Urinary bladder (tissue), 4 donors: ENCODE results near the gene PDE4D. TPM values are rescaled to one million over a fixed set of nuclear protein-coding genes. Genes with fewer than 3 reads are reported as not detected.

ENCODE experiments used
- DNase-seq: peaks from one replicate; pipeline ENCODE4 v3.0.0-alpha.2; 2015; ENCODE audit errors: extremely low spot score
- H3K27ac ChIP-seq: one replicate; pipeline ENCODE4 v1.5.1; 2013; ENCODE audit warnings: low read depth, mild to moderate bottlenecking, moderate library complexity
- H3K36me3 ChIP-seq: one replicate; pipeline ENCODE4 v1.6.1; 2013; ENCODE audit warnings: mild to moderate bottlenecking, moderate library complexity; ENCODE audit not compliant: insufficient read depth
- H3K4me1 ChIP-seq: one replicate; pipeline ENCODE4 v1.6.1; 2013; ENCODE audit warnings: mild to moderate bottlenecking, moderate library complexity; ENCODE audit not compliant: insufficient read depth
- H3K4me3 ChIP-seq: one replicate; pipeline ENCODE4 v1.5.1; 2013; ENCODE audit warnings: low read depth, low read length
- WGBS: extraction: QIAGEN DNeasy Blood & Tissue Kit; methylation state at CpG from one replicate; pipeline ENCODE4 v1.1.7; 2013; 5-methylcytosine and 5-hydroxymethylcytosine counted together
- polyA plus RNA-seq: library from polyadenylated mRNA; stranded (reverse); fragments of 200-250 nt; gene quantifications from one replicate; pipeline ENCODE4 v1.2.3, GENCODE V29; 2013
- total RNA-seq: library from RNA; depleted of rRNA; stranded (reverse); fragments of >200 nt; gene quantifications from one replicate; pipeline ENCODE4 v1.2.3, GENCODE V29; 2014
- donor health status: healthy with polysubstance abuse.
- donor health status: healthy.

Gene PDE4D
- total and polyA plus RNA-seq, 2 donors = 27.3 to 253 TPM

- no peak for DNase-seq
- no peaks in the 10 kb centered on the region for H3K4me1 ChIP-seq
- H3K27ac ChIP-seq = no peak overlapping the region
- H3K36me3 ChIP-seq = no peaks in the 10 kb centered on the region
- WGBS = 93% methylated on average over 2 of the region's 2 CpGs
- no peak overlapping the region for H3K4me3 ChIP-seq
Observed at GRCh38 chr5:59098743-59099142, 794.8 kb downstream of the PDE4D start.

- H3K27ac ChIP-seq = no peak overlapping the region
- no peaks in the 10 kb centered on the region for H3K4me1 ChIP-seq
- H3K4me3 ChIP-seq = no peak overlapping the region
- no peaks in the 10 kb centered on the region for H3K36me3 ChIP-seq
- no peak for DNase-seq
Observed at GRCh38 chr5:59097712-59098111, 795.8 kb downstream of the PDE4D start.

- no peak overlapping the region for H3K27ac ChIP-seq
- WGBS = 26% methylated on average over 3 of the region's 3 CpGs
- no peak overlapping the region for H3K4me3 ChIP-seq
Observed at GRCh38 chr5:59097116-59097515, 796.4 kb downstream of the PDE4D start.

DNA sequence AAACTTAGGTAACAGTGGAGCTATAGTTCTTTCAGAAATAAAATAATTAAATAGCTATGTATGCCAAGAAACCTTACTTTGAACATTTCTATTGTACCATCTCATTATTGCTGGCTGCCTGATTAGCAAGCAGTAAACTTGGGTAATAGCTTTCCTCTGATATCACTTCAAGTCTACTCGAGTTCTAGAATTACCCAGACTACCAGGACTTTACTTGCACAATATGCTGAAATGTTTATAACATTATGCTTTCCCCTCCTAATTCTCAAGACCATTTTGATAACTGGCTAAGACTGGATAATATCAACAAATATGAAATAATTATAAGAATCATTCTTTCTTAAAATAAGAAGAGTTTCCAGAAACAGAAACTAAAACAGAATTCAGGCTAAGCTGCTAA, 798.0 kb downstream of the PDE4D start:
- DNase-seq = no peak
- Histone ChIP-seq H3K4me1 (no peaks in the 10 kb centered on the region), H3K27ac (no peak overlapping the region), H3K4me3 (no peak overlapping the region), H3K36me3 (no peaks in the 10 kb centered on the region)
- 22% methylated on average over 1 of the region's 1 CpG for WGBS

More at GRCh38 chr5:59097116-59097515, 796.4 kb downstream of the PDE4D start:
- Histone ChIP-seq H3K36me3 (no peaks in the 10 kb centered on the region), H3K4me1 (no peaks in the 10 kb centered on the region)
- DNase-seq = no peak

DNA sequence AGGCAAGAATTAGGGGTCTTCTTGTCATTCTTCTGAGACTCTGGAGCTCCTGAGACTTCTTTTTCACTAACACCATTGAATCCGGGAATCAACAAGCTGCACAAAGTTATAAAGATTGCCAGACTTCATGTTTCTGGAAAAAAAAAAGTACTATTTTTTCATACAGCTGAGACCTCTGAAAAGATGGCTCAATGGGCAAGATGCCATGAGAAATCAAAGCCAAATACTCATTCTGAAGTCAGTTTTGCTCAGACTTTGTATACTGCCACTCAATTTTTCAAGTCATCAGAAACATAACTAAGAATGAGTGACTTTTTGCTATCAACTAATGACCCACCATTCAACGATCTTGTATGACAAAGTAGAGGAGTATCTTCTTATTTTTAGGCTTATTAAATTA, 798.7 kb downstream of the PDE4D start:
- WGBS = 65% methylated on average over 2 of the region's 2 CpGs
- no peak for DNase-seq
- H3K36me3 ChIP-seq = no peaks in the 10 kb centered on the region
- no peaks in the 10 kb centered on the region for H3K4me1 ChIP-seq
- no peak overlapping the region for H3K4me3 ChIP-seq
- no peak overlapping the region for H3K27ac ChIP-seq

DNA sequence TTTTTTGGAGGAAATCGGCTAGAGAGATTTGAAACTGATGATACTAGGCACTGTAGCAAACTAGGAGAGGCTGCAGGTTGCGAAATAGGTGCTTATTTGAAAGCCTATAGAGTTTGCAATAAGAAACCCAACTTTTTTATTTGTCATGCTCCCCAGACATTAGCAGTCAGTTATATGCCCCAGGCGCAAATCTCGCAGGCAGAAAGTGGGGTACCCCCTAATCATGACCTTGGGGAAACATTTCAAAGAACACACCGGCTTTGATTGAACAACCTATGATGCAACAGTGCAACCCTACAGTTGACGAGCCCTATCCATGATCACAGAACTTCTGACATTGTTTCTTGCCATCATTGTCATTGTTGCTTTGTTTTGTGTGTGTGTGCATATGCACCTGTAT, 800.2 kb downstream of the PDE4D start:
- no peaks in the 10 kb centered on the region for H3K4me1 ChIP-seq
- peak overlapping the region; percentile 37 for H3K4me3 ChIP-seq
- 82% methylated on average over 6 of the region's 6 CpGs for WGBS
- no peaks in the 10 kb centered on the region for H3K36me3 ChIP-seq
- no peak for DNase-seq
- H3K27ac ChIP-seq = peak overlapping the region; percentile 5

GRCh38 chr5:59092758-59093157, 800.8 kb downstream of the PDE4D start:
- Histone ChIP-seq H3K4me1 (no peaks in the 10 kb centered on the region), H3K4me3 (peak overlapping the region; percentile 37), H3K27ac (peak overlapping the region; percentile 5), H3K36me3 (no peaks in the 10 kb centered on the region)
- no peak for DNase-seq
- WGBS = 45% methylated on average over 5 of the region's 5 CpGs

DNA sequence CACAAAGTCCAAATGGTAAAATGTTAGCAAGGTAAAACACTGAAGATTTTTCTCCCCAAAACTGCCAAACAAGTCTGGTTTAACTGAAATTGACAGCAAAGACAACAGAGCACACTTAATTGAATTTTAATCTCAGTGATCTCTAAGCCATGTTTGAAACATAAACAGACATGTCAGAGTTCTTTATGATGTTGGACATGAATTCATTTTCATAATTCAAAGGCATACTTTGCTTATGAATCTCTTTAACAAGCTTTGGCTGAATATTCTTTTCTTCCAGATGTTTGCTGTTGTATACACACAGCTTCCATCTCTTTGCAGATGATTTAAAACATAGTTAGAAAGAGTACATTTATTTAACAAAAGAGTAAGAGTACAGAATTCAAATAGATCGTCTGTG, 801.6 kb downstream of the PDE4D start:
- Histone ChIP-seq H3K4me3 (no peak overlapping the region), H3K27ac (no peak overlapping the region), H3K4me1 (no peaks in the 10 kb centered on the region), H3K36me3 (no peaks in the 10 kb centered on the region)
- DNase-seq = peak; percentile 25
- 28% methylated on average over 1 of the region's 1 CpG for WGBS

DNA sequence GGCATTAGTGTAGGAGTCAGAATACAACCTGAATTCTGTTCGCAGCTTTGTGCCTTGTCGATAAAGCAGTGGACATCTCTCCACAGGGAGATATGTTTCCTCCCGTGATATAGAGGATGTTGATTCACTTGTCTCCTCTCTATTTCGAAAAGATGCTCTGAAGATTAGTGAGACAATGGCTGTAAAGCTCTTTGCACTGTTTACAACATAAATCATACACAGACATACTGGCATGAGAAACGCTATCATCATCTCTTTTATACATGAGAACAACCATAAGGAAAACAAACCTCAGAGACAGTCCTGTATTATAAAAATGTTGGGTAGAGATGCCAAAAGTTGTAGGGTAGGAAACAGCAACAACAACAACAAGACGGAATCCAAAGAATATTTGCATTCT, 803.2 kb downstream of the PDE4D start:
- H3K27ac ChIP-seq = no peak overlapping the region
- H3K4me1 ChIP-seq = no peaks in the 10 kb centered on the region
- H3K36me3 ChIP-seq = no peaks in the 10 kb centered on the region
- no peak overlapping the region for H3K4me3 ChIP-seq
- DNase-seq = no peak
- WGBS = 53% methylated on average over 6 of the region's 6 CpGs

DNA sequence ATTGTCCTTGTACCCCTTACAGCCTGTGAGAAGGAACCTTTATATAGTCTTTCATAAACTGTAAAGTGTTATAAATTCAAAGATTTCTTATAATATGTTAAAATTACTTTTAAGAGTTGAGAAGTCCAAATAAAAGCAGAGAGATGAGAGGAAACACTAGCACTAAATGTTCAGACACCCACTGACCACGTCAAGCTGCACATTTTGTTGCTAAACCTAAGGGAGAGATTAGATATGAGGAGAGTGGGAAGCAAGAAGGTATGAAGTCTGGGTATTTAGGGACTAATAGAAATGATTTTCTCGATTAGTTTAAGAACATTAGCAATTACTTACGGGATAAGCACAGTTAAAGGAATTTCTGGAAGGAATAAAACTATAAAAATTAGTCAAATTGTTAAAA, 803.8 kb downstream of the PDE4D start:
- Histone ChIP-seq H3K36me3 (no peaks in the 10 kb centered on the region), H3K4me1 (no peaks in the 10 kb centered on the region), H3K4me3 (no peak overlapping the region), H3K27ac (no peak overlapping the region)
- DNase-seq = no peak
- WGBS = 58% methylated on average over 3 of the region's 3 CpGs

- Histone ChIP-seq H3K4me3 (no peak overlapping the region), H3K27ac (no peak overlapping the region), H3K4me1 (no peaks in the 10 kb centered on the region), H3K36me3 (no peaks in the 10 kb centered on the region)
- no peak for DNase-seq
Observed at GRCh38 chr5:59088546-59088945, 805.0 kb downstream of the PDE4D start.

DNA sequence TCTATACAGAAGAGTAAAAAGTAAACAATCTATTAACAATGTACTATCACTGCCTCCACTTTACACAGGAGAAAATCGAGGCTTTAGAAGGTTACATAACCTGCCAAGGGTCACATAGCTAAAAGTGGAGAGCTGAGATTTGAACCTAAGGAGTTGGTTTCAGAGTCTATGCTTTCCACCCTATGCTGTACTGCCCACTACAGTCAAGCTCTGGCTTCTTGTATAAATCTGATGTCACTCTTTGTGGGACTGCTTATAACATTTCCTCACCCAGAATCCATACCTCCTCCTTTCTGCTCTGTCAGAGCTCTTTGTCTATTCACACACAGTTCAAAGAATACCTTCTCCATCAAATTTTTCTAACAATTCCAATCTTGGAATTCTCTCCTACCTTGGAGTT, 807.5 kb downstream of the PDE4D start:
- 54% methylated on average over 1 of the region's 1 CpG for WGBS
- Histone ChIP-seq H3K4me3 (no peak overlapping the region), H3K4me1 (no peaks in the 10 kb centered on the region), H3K36me3 (no peaks in the 10 kb centered on the region), H3K27ac (no peak overlapping the region)
- no peak for DNase-seq

DNA sequence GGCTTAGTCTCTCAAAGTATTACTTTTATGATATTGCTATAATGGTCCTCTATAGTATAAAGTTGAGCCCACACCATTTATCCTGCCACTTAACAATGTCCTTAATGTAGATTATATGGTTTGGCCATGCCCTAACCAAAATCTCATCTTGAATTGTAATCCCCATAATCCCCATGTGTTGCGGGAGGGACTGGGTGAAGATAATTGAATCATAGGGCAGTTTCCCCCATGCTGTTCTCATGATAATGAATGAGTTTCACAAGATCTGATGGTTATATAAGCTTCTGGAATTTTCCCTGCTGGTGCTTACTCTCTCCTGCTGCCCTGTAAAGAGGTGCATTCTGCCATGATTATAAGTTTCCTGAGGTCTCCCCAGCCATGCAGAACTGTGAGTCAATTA, 811.8 kb downstream of the PDE4D start:
- no peak overlapping the region for H3K4me3 ChIP-seq
- no peak for DNase-seq
- no peak overlapping the region for H3K27ac ChIP-seq
- no peaks in the 10 kb centered on the region for H3K4me1 ChIP-seq
- WGBS = 100% methylated on average over 1 of the region's 1 CpG
- no peaks in the 10 kb centered on the region for H3K36me3 ChIP-seq

GRCh38 chr5:59079622-59080620, 813.6 kb downstream of the PDE4D start:
- DNase-seq = no peak
- H3K27ac ChIP-seq = no peak overlapping the region
- WGBS = 54% methylated on average over 7 of the region's 7 CpGs

More at GRCh38 chr5:59079622-59080620, 813.6 kb downstream of the PDE4D start:
- no peak overlapping the region for H3K4me3 ChIP-seq
- H3K36me3 ChIP-seq = no peaks in the 10 kb centered on the region
- no peaks in the 10 kb centered on the region for H3K4me1 ChIP-seq
